ENCODE results near the gene ACSS3.
"Not testable (repeated sequence)": the region's sequence is repeated elsewhere in the genome, so short reads cannot be mapped to it uniquely, and the experiment has no call there.

The ACSS3 gene

DNA sequence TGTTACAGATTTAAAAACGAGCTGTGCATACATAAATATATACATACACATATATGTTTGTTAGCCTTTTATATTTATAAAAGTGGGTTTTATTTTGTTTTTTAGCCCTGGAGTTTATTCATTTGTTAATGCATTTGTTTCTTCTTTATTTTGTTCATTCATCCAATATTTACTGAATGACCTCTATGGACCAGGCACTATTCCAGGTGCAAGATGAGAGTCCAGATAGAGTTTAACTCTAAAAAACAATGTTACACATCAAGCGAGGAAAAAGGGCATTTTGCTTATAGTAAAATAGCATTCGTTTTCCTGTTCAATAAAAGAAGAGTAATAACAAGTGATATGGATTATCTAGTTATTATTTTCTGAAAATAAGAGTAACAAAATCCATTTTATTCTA, 14.2 kb downstream of the ACSS3 start:
- in situ Hi-C loops (cut with MboI; ENCODE audit: low sequenced_read_pairs): no loop called here

DNA sequence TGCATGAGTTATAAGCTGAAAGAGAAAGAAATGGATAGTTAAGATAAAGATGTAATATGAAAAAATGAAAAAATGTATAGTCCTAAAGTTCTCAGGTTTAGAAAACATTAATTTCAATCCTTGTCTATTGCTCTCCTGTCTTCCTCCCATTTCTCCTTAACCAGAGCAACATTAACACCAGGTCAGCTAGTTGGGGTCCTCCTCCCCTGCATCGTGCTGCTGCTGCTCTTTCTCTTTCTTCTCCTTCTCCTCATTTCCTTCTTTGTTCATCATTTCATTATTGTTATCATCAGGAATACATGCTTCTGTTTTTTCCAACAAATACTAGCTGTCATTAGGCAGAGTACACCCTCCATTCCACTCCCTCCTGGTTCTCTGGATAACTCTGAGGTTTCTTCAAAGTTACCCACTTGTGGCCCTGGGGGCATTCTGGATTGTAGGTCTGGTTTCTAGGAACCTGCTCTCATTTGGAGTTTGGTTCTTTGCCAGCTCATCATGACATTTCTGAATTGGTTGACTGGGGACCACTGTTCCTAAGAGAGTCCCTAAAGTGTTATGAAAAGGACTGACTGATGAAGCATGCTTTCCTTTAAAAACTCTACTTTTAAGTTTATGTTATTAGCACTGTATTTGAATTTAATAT, 17.0 kb downstream of the ACSS3 start:
- in situ Hi-C loops (cut with MboI; ENCODE audit: low sequenced_read_pairs): no loop called here

DNA sequence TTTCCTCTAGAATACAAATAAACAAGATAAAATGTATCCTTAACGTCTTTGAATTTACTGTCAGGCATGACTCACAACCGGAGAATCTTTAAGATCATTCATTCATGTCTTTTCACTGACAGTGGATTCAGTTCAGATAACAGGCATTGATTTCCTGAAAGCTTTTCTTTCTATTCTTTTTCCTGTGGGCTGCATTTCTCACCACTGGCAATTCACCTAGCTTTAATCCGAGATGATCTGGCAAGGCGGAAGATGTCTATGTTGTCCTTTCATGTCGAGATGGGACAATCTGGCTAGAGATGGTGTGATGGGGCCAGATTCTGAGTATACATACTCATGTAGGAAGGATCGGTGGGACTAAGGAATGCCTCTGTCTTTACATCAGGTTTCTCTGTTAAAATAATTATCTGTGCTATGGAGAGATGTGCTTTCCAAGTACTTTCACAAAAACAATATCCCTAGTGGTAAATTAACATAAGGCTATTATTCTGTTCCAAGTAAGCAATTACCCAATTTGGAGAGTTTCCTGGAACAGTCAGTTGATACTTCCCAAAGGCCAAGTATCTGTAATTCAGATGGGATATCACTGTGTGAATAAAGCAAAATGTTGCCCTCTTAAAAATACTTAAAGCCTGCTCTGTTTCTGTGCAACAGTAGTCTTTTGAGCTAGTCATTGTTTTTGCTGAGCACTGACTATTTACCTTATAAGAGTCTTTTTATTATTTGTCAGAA, 17.8 kb downstream of the ACSS3 start:
- in situ Hi-C loops (cut with MboI; ENCODE audit: low sequenced_read_pairs): no loop called here

DNA sequence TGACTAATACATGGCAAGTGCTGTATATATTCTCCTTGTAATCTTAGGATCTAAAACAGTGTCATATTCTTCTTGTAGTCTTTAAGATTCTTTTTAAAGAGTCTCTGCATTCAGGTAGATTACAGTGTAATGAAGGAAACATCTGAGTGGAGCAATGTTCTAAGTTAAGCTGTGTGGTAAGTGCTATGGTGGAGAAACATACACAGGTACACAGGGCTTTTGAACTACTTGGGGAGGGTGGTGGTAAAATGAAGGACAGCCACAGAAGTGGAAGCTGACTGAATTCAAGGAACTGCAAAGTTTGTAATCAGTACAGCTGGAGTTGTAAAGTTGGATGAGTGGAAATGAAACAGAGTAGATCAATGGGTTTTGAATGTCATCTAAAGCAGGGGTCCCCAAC, 27.8 kb downstream of the ACSS3 start:
- in situ Hi-C loops (cut with MboI; ENCODE audit: low sequenced_read_pairs): no loop called here

DNA sequence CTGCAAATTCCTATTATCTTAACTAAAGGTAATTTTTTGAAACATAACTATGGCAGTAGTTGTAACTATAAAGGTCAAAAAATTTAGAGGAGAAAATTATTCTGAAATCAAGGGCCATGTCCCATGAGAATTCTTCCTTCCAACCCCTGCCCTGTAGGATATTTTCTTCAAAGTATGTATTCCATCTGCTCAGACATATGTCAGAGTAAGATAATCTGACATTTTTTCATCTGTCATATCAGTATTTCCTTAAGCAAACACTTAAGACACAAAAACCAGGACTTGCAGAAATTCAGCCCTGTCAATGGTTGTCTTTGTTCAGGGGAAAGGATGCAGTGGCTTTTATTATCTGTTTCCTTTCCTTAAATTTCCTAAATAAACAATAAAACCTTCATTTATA, 36.3 kb downstream of the ACSS3 start:
- in situ Hi-C loops (cut with MboI; ENCODE audit: low sequenced_read_pairs): no loop called here

DNA sequence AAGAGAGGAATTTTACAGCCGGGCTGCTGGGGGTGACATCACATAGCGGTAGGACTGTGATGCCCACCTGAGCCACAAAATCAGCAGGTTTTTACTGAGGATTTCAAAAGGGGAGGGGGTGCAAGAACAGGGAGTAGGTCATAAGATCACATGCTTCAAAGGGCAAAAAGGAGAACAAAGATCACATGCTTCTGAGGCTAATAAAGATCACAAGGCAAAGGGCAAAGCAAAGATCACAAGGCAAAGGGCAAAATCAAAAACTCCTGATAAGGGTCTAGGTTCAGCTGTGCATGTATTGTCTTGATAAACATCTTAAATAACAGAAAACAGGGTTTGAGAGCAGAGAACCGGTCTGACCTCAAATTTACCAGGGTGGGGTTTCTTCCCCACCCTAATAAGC, 41.2 kb downstream of the ACSS3 start:
- in situ Hi-C loops (cut with MboI; ENCODE audit: low sequenced_read_pairs): not testable (repeated sequence)

DNA sequence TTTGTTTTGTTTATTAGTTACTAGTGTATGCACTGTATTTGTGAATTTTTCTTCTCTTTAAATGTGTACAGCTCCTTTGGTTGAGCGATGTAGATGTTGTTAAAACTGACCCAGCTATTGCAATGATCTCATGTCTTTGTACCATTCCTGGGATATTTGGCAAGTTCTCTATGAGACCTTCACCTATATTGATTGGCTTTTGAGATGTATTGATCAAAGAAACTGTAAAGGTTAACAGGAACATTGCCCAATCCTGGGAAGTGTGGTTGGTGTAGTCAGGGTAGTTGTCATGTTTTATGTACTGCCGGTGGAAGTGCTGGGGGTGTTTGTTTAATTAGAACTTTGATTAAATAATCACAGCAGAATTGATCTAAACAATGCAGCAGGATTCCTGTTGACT, 43.1 kb downstream of the ACSS3 start:
- in situ Hi-C loops (cut with MboI; ENCODE audit: low sequenced_read_pairs): no loop called here

DNA sequence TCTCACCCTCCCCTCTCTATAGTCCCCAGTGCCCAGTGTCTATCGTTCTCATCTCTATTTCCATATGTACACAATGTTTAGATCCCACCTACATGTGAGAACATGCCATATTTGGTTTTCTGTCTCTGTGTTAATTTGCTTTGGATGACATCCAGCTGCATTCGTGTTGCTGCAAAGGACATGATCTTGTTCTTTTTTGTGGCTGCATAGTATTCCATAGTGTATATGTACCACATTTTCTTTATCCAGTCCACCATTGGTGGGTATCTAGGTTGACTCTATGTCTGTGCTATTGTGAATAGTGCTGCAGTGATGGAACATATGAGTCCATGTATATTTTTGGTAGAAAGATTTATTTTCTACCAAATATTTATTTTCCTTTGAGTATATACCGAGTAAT, 45.7 kb downstream of the ACSS3 start:
- in situ Hi-C loops (cut with MboI; ENCODE audit: low sequenced_read_pairs): no loop called here

DNA sequence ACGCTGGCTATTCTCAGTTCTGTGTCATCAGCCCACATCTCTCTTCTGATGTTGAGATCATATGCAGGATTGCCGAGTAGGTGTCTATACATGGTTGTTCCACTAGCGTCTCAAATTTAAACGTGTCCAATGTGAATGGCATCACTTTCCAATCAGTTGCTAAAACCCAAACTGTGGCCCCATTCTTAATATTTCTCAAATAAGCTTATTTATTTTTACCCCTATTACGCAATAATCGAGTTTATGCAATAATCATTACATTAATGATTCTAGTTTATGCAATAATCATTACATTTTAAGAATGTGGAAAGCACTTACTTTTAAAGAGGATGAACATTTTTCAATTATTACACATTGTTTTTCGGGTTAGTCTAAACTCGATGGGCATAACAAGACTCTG, 47.8 kb downstream of the ACSS3 start:
- in situ Hi-C loops (cut with MboI; ENCODE audit: low sequenced_read_pairs): no loop called here

DNA sequence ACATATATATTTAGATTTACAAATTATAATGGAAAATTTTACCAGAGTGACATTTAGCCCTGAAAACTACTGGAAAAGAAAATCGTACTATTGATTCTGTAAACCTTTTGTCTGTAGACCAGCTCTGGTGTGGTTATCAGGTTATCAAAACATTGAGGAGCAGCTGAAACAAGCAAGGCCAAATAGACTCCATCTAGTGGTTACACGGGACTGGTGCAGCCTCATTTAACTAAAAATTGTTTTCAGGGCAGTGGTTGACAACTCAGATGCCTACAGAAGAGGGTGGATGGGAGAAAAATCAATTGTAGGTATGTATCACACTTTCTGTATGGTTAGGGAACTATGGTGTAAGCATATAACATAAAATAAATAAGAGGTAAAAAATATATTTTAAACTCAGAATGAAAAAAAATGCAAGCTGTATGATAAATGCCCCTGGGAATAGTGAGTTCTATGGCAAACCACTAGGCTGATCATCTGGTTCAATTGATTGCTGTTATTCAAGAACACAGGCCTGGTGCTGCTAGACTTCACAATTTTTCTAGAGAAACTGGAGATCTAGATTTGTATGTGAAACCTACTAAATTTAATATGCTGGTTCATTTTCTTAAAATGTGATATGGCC, 51.2 kb downstream of the ACSS3 start:
- in situ Hi-C loops (cut with MboI; ENCODE audit: low sequenced_read_pairs): no loop called here

DNA sequence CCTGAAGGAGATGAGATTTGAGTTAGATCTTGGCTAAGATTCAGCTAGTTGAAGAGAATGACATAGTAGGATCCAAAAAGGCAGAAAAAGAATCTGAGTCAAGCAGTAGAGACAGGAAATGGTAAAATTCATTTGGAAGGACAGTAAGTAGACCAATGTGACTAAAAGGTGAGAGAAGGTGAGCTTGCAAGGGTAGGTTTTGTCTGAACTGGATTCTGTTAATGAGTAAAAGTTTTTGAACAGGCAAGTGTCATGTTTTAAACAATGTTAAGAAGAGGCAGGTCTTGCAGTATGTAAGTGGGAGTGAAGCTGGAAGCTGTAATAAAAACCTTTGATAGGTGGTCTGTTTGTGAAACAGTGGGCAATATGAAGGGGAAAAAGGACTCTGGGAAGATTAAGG, 58.6 kb downstream of the ACSS3 start:
- in situ Hi-C loops (cut with MboI; ENCODE audit: low sequenced_read_pairs): no loop called here

DNA sequence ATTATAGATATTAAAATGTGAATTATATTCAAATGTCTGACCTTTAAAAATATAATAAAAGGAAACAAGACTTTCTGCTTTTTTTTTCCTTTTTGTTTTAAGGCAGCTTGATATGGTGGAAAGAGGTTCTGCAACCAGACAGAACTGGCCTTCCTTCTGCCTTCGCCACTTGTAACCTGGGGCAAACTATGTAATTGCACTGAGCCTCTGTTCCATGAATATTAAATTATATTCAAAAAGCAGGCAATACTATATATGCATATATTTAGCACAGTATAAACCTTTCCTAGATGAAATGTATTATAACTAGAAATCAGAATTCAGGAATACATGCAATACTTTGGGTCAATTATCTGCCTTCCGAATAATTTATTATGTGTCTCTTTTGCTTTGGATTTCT, 59.9 kb downstream of the ACSS3 start:
- in situ Hi-C loops (cut with MboI; ENCODE audit: low sequenced_read_pairs): no loop called here

DNA sequence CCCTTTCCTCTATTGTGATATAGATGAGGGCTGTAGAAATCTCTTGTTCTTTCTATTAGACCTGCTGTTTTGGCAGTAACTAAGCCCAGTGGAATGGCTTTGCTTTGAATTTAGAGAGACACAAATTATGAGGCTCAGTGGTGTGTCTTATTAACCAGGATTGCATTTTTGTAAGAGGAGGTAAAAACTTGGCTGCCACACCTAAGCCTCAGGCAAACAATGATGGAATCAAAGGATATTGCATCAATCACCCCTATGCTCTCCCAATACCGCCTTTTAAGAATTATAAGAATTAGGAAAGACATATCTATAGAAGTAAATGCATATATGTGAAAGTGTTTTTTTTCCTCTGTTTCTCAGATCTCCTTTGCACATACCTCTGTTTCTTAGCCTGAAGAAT, 63.3 kb downstream of the ACSS3 start:
- in situ Hi-C loops (cut with MboI; ENCODE audit: low sequenced_read_pairs): no loop called here

DNA sequence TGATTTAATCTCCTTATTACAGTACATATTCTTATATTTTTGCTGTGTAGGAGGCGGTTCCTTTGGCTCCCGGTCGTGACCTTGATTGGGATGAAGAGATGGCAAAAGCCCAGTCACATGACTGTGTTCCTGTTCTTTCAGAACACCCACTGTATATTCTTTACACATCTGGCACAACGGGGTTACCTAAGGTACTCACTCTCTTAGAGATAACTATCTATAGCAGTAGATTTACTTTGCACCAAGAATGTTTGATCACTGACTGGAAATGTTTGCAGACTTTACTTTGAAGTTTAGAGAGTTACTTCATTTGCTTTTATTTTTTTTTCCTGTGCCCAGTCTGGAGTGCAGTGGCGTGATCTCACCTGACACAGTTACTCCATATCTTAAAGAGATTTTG, 65.2 kb downstream of the ACSS3 start:
- in situ Hi-C loops (cut with MboI; ENCODE audit: low sequenced_read_pairs): no loop called here

DNA sequence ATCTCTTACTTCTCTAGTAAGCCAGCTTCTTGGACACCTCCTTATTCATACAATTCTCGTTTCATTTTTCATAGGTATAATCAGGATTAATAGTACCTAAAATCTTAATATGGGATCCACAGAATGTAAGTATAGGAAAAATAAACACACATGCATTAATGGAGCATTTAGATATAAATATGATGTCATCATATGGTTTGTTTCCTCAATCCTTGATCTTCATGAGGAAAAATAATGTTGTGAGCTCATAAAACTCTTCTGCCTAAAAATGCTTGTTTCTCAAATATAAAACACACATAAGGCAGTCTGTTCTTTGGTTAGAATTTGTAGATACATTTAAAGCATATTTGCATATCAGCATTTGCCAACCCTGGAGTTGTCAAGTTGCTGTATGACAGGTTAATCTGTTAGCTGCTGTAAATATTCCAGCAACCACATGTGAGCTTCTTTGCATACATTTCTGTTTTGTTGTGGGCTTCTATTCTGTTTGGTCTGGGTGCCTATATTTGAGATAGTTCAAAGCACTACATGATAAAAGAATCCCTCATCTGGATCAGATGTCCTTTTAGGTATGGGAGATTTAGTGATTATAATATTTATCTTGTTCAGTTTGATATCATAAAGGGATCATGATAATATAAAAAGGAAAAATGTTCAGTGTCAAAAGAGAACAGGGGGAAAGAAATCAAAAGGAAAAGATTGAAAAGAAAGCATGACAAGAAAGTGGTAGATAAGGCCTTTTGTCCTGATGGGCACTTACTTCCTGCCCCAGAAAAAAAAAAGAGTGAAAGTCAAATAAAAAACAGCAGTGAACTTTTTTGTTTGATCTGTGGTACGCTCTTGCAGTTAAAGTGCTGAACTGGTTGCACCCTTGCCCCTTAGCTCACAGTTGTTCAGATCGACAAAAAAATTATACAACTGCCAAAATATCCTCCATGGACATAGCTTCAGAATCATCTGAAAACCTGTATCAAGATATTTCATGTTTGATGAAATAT, 68.6 kb downstream of the ACSS3 start:
- in situ Hi-C loops (cut with MboI; ENCODE audit: low sequenced_read_pairs): no loop called here

DNA sequence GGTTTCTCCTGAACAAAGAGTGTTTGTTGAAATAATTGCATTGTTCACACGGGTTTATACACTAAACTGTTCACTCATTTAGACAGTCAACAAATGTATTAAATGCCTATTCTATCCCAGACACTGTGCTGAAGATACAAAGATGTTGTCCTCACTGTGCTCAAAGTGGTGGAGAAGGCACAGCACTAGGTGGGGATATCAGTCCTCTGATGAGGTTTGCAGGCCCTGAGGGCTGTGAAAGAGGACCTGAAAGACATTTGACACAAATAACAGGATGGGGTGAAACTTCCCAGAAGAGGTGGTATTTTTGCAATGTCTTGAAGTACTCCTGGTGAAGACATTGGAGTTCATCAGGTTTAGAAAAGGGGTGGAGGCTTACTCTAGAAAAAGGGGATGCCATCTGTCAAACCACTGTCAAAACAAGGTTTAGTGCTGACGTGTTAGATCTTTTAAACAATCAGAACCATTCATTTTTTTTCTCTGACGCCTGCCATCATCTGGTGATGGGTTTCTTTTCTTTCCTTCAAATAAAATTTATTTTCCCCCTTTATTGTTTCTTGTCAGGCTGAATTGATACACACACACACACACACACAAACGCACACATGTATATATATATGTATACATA, 69.5 kb downstream of the ACSS3 start:
- in situ Hi-C loops (cut with MboI; ENCODE audit: low sequenced_read_pairs): no loop called here

DNA sequence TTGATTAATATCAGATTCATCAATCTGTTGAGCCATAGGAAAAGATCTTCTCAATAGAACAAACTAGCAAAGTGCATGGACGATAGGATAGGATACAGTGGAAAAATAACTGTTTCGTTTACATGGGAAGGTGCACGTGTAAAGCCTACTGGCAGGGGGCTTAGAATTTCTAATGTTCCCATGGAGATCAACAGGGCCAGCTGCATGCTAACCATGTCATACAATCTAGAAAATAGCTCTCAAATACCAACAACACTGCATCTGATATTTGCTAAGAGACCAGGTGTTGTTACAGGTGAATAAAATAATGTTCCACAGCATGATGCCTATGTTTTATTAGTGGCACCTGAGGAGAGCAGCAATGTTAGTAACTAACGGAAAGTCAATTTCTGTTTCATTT, 72.5 kb downstream of the ACSS3 start:
- in situ Hi-C loops (cut with MboI; ENCODE audit: low sequenced_read_pairs): no loop called here

DNA sequence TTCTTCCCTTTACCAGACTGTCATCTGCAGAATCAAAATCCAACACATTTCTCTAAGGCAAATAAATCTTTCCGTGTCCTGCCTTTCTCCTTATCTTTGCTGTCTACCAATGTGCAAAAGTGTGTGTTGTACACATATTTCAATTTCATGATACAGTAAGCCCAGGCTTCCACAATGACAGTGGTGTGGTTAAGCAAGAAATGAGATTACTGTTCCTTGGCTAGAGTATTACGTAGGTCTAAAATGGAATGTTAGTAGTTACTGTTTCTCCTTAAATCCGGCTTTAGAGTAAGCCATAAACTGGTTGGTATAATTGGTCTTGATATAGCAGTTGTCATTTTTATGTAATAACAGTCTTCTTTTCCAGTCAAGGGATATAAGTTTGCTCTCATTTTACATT, 82.0 kb downstream of the ACSS3 start:
- in situ Hi-C loops (cut with MboI; ENCODE audit: low sequenced_read_pairs): no loop called here

DNA sequence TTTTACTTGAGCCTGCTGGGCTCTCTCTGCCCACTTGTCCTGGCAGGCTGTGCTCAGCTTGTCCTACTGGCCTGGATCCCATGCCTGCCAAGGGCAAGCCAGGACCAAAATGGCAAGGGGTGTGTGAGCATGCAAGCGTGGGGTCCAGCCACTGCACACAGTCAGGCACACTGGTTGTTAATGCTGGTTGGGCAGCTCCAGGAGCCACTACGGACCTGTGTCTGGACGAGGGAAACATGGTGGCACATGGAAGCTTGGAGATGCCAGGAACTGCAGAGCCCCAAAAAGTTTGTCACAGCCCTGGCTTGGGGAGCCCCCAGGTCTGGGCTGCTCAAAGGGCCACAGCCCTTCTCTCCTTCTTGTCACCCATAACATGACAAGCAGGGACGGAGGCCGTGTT, 83.8 kb downstream of the ACSS3 start:
- in situ Hi-C loops (cut with MboI; ENCODE audit: low sequenced_read_pairs): no loop called here

DNA sequence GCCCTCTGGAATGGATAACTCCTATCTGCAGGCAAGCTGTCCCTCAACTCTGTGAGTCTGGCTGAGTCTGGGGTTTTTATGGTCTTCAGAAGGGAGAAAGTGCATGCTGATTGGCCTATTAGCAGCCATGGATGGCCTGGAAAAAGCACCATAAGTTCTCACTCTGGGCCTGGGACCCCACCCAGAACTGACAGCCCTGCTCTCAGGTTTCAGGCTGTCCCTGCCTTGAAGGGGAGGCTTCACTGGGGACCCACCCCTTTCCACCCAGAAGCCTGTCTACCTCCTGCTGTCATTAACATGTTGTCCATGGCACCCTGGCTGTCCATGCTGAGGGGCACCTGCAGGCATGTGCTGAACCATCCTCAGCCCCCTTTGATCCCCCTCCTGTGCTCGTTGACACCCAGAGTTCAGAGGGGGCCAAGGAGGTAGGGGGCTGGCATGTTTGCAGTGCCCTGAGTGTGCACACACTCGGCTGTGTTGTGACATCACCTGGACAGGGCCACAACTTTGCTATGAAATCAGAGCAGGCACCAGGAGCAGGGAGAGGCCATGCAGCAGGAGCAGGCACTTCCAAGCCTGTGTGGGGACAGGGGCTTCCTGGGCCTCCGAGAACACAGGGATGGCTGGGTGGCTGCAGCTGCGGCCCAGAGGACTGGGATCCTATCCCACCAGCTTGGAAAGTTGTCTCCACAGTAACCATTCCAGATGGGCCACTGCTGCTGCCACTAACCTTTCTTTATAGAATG, 84.7 kb downstream of the ACSS3 start:
- in situ Hi-C loops (cut with MboI; ENCODE audit: low sequenced_read_pairs): no loop called here
